ENCODE measurements around the gene TSPAN3.

GRCh38 chr15:77018796-77019505 is 52.0 kb downstream of the TSPAN3 start:
- TF ChIP-seq, protein P1, sequence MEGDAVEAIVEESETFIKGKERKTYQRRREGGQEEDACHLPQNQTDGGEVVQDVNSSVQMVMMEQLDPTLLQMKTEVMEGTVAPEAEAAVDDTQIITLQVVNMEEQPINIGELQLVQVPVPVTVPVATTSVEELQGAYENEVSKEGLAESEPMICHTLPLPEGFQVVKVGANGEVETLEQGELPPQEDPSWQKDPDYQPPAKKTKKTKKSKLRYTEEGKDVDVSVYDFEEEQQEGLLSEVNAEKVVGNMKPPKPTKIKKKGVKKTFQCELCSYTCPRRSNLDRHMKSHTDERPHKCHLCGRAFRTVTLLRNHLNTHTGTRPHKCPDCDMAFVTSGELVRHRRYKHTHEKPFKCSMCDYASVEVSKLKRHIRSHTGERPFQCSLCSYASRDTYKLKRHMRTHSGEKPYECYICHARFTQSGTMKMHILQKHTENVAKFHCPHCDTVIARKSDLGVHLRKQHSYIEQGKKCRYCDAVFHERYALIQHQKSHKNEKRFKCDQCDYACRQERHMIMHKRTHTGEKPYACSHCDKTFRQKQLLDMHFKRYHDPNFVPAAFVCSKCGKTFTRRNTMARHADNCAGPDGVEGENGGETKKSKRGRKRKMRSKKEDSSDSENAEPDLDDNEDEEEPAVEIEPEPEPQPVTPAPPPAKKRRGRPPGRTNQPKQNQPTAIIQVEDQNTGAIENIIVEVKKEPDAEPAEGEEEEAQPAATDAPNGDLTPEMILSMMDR (IDR thresholded peaks at IDR 0.05): no peak
- TF ChIP-seq ZFX (IDR thresholded peaks at IDR 0.05; ENCODE audit: borderline replicate concordance): no peak
